Measurements from ENCODE around the gene KSR2.

GRCh38 chr12:117890644-117891043 is 78.1 kb downstream of the KSR2 start:
- TF ChIP-seq CTCF (conservative IDR thresholded peaks at IDR 0.05) (no peak; the same call in 1 of the 2 replicates), EZH2 (IDR thresholded peaks at IDR 0.05; ENCODE audit: low read depth) (no peak)
